Hematopoietic multipotent progenitor cell treated with erythropoietin and hydrocortisone succinate and interleukin-3 and kit ligand, for 4 days (in vitro differentiated cells): ENCODE results near the gene ARHGEF17.

ENCODE experiments used
- DNase-seq: peaks from one replicate; pipeline ENCODE4 v3.0.0-alpha.2; 2015

The ARHGEF17 gene

DNA sequence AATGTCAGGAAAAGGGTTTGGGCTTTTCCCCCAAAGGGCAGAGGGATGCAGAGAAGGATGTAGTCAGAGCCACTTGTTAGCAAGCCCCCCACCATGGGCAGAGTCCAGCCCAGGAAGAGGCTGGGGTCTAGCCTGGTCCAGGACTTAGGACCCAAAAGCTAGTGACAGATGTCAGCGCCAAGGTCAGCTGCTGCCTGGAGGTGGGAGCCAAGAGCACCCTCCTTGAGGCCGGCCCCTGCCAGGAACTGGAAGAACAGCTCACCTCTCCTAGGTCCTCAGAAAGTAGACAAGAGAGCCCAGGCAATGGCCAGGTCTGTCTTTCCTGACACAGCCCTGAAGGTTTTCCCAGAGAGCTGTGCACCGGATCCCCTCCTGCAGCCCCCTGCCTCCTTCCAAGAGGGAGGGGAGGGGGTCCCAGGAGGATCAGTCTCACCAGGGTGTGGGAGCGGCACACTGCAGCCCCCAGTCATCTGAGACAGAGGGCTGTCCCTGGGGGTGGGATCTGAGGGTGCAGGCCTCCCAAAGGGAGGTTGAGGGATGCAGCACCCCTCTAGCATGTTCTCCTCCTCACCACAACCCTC lies 14.6 kb upstream of the ARHGEF17 start:
- no peak for DNase-seq

DNA sequence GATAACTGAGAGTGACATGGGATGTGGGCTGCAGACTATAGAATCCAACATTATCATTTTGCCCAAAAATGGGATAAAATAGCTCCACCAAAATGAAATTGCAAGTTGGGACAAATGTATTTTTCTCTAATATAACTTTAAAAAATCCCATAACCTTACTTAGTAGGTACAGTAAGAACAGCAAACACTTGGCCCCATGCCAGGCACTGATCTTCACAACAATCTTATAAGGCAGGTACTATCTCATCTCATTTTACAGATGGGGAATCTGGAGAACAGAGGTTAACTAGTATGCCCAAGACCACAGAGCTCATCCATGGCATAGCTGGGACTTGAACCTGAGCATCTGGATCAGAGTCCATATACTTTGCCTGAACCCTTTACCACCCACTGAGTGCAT lies 13.5 kb upstream of the ARHGEF17 start:
- DNase-seq: no peak

DNA sequence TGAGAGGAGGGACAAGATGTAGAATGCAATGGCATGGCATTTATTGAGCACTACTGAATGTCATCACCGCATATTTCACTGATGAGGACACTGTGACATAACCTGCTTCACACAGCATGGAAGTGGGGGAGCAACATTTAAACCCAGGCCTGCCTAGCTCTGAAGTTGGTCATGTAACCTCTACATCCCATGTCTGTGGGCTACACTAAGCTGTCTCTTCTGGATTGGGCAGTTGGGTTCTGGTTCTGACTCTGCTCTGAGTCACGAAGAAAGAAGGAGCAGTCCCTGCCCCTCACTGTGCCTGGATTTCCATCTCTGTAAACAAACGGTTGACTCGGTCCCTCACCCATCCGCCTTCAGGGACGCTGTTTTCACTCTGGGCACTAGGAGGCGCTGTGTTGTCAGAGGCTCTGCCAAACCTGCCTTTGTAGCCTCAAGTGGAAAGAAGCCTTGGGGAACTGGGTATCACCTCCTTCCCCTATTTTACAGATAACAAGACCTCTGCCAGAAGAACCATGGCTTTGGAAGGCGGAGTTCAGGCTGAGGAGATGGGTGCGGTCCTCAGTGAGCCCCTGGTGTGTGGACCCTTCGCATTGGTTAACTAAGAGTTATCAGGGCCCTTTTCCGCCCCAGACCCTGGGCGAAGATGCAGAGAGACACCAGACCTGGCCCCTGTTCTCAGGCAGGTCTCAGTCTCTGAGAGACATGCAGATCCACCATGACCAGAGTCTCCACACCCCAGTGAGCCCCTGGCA lies 12.7 kb upstream of the ARHGEF17 start:
- peak; percentile 90 for DNase-seq

- DNase-seq: no peak
Measured at GRCh38 chr11:73295996-73296318, 12.1 kb upstream of the ARHGEF17 start.

DNA sequence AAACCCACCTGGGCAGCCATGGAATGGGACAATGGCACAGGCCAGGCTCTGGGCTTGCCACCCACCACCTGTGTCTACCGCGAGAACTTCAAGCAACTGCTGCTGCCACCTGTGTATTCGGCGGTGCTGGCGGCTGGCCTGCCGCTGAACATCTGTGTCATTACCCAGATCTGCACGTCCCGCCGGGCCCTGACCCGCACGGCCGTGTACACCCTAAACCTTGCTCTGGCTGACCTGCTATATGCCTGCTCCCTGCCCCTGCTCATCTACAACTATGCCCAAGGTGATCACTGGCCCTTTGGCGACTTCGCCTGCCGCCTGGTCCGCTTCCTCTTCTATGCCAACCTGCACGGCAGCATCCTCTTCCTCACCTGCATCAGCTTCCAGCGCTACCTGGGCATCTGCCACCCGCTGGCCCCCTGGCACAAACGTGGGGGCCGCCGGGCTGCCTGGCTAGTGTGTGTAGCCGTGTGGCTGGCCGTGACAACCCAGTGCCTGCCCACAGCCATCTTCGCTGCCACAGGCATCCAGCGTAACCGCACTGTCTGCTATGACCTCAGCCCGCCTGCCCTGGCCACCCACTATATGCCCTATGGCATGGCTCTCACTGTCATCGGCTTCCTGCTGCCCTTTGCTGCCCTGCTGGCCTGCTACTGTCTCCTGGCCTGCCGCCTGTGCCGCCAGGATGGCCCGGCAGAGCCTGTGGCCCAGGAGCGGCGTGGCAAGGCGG lies 11.4 kb upstream of the ARHGEF17 start:
- DNase-seq: no peak

GRCh38 chr11:73297231-73297590 lies 10.9 kb upstream of the ARHGEF17 start:
- no peak for DNase-seq

DNA sequence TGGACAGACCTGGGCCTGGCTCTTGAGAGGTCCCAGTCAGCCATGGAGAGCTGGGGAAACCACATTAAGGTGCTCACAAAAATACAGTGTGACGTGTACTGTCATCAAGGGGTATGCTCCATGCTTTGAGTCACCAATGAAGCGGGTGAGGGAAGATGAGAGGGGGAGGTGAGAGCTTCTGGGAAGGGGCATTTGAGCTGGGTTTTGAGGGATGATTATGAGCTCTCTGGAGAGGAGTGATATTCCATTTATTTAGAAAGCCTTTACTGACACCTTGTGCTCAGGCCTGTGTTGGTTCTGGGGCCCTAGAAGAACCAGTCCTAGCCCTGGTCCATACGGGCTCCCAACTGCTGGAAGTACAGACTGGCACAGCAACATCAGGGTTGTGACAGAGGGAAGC lies 10.4 kb upstream of the ARHGEF17 start:
- DNase-seq: no peak

GRCh38 chr11:73298233-73298632 lies 9.8 kb upstream of the ARHGEF17 start:
- DNase-seq: no peak

GRCh38 chr11:73299751-73300150 lies 8.3 kb upstream of the ARHGEF17 start:
- no peak for DNase-seq

DNA sequence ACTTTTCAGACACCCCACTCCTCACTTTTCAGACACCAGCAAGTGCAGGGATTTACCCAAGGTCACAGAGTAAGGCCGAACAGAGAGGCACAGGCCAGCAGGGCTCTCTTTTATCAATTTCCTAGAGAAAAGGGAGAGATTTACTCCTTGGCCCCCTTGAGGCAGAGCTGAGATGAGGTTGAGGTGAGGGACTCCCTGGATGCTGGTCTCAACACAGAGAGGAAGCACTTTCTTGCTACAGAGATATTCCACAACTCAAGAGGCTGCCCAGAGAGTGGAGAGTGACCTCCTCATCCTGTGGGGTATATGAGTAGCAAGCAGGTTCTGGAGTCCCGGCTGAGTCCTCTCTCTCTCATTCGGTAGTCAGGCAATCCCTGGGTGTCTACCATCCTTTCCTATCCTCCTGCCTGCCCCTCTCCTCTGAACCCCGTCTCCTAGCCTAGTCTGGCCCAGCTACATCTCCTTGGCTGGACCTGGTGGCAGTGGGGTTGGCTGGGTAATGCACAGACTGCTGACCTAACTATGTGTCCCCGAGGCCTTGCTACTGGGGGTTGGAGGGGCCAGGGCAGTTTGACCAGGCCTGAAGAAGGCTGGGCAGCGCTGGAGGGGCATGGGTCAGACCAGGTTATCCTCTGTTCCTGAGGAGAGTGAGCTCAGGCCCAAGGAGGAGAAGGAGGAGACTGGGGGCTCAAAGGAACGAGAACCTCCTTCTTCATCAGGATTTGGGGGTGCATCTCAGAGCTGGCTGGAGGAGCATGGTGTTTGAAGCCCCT lies 1.8 kb upstream of the ARHGEF17 start:
- DNase-seq: peak; percentile 45

- DNase-seq: no peak
Measured at GRCh38 chr11:73306977-73307322, 1.1 kb upstream of the ARHGEF17 start.

- peak; percentile 97 for DNase-seq
Measured at GRCh38 chr11:73307323-73308002, 613 bp upstream of the ARHGEF17 start.

GRCh38 chr11:73308961-73309919 lies 1.2 kb downstream of the ARHGEF17 start:
- peak; percentile 80 for DNase-seq

GRCh38 chr11:73310076-73310475 lies 2.0 kb downstream of the ARHGEF17 start:
- DNase-seq: no peak

DNA sequence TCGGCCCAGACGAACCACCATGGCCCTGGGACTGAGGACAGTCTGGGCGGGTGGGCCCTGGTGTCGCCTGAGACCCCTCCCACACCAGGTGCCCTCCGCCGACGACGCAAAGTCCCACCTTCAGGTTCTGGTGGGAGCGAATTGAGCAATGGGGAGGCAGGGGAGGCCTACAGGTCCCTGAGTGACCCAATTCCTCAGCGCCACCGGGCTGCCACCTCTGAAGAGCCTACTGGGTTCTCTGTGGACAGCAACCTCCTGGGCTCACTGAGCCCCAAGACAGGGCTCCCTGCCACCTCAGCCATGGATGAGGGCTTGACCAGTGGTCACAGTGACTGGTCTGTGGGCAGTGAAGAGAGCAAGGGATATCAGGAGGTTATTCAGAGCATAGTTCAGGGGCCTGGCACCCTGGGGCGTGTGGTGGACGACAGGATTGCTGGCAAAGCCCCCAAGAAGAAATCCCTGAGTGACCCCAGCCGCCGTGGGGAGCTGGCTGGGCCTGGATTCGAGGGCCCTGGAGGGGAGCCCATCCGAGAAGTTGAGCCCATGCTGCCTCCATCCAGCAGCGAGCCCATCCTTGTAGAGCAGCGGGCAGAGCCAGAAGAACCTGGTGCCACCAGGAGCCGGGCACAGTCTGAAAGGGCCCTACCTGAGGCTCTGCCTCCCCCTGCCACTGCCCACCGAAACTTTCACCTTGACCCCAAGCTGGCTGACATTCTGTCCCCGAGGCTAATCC lies 2.8 kb downstream of the ARHGEF17 start:
- DNase-seq: no peak

- DNase-seq: no peak
Measured at GRCh38 chr11:73311394-73311869, 3.4 kb downstream of the ARHGEF17 start.

DNA sequence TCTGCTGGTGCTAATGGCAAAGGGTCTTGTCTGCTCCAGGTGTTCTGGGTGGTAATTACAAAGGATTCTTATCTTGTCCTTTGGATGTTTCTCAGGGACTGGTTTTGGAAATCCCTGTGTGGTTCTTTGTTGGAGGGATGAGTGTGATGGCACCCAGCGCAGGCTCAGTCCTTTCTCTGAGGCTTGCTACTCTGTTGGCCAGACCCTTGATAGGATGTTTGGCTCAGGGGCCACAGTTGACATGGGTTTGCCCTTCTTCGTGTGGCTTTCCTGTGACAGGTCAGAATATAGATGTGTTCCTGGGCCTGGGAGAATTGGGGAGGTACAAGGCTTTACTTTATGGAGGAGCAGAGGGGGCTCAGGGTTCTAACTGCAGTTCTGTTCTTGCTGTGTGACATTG lies 4.0 kb downstream of the ARHGEF17 start:
- no peak for DNase-seq

DNA sequence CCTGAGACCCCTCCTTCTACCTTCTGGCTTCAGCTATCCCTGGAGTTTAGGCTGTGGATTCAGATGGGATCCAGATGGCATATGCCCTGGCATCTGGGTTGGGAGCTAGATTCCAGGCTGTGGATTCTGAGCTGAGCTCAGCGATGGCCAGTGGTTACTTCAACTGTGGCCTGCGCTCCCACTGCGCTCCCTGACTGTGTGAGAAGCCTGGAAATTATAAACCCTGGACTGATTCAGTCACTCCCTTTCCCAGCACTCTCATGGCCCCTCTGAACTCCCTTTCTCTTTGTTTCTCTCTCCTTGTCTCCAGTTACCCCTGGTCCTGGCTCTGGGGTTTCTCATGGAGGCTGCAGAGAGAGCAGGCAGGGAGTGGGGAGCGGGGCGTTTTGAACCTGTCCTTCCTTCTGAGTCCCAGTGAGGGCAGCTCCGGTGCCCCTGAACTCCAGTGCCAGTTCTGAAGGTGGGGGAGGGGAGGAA lies 4.8 kb downstream of the ARHGEF17 start:
- DNase-seq: no peak

DNA sequence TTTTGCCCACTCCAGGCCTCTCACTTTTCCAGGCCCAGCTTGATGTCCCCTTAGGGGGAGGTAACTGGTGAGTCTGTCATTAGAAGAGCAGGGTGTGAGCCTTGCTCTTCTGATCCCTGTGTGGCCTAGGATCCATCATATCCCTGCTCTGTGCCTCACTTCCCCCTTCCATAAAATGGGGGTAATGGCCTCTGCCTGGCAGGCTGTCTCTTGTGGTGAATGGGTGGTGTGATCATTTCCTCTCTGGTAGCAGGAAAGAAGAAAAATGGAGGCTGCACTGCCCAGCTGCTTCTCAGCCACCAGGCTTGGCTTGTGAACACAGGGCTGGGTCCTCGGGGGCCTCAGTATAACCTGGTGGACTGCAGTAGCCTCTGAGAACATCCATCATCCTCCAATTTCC lies 5.6 kb downstream of the ARHGEF17 start:
- DNase-seq: peak; percentile 61

DNA sequence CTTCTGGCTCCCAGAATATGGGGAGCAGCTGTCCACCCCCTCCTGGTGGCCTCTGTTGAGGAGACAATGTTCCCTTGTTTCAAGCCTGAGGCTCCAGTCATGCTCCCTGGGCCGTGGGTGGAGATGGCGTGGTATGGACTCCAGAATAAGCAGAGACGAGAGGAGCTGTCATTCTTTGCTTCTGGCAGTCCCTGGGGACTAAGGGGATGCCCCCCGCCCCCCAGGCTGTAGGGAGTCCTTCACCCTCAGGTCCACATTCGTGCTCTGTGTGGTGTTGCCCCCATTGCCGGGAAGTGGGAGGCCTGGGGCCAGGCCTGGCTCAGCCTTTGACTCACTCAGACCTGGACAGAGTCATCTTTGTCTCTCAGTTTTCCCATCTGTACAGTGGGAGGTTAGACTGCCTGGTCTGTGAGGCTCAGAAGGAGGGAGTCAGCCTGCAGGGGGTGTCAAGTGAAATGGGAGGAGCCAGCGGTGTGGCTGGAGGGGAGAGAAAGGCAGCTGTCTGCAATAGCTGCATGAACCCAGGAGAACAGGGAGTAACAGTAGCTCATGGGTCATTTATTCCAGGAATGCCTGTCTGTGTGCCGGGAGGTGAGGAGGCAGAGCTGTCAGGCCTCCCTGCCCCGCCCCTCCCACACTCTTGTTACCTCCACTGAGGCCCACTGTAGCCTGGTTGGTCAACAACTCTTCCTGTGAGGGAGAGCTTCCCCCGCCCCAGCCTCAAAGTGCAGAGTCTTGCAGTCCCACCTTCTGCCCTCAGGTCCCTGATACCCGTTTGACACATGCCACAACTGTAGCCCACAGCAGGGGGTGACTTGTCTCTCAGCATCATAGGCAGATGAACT lies 6.3 kb downstream of the ARHGEF17 start:
- peak; percentile 46 for DNase-seq
